Endothelial cell of umbilical vein (primary cell): ENCODE data around the gene KXD1. TPM values are rescaled to one million over a fixed set of nuclear protein-coding genes. Genes with fewer than 3 reads are reported as not detected.

Experiments used
- BruUV-seq: library from RNA; stranded (reverse); fragments of 400-500 nt; replicated peaks from 2 replicates; lab custom pipeline; 2021; lab: Mats Ljungman, UMichigan
- CTCF ChIA-PET: fragments of 300-600, 350-600 bp; sonication (Branson Sonifier 250); formaldehyde crosslinking; loops from one replicate; lab custom pipeline; 2021; ENCODE audit warnings: antibody characterized with exemption, inconsistent platforms; lab: Charles Lee
- POLR2A ChIA-PET: fragments of 300-600, 350-600 bp; sonication (Branson Sonifier 250); formaldehyde crosslinking; loops from one replicate; lab custom pipeline; 2021; ENCODE audit warnings: antibody characterized with exemption, inconsistent platforms; lab: Charles Lee
- DNase-seq: peaks from one replicate; pipeline ENCODE4 v3.0.0-alpha.2; 2011; ENCODE audit warnings: low read depth, low spot score
- FAIRE-seq: peaks from 2 replicates; lab custom pipeline; 2011; peaks lifted over from hg19 to GRCh38; lab: Jason Lieb, UNC
- H2AFZ ChIP-seq: 2 replicates; pipeline ENCODE4 v1.6.0; 2012; ENCODE audit warnings: low read depth, low read length, control low read depth, inconsistent platforms
- H3K27ac ChIP-seq: 2 replicates; pipeline ENCODE4 v1.5.1; 2011; ENCODE audit warnings: low read depth, mild to moderate bottlenecking, control low read depth, low read length, moderate library complexity; ENCODE audit not compliant: insufficient read depth
- H3K27me3 ChIP-seq, 2 experiments: 2 replicates each; pipeline versions ENCODE4 v1.6.0 to v1.6.1; 2011; ENCODE audit warnings: low read length in 2 of 2, mixed read lengths in 1 of 2; ENCODE audit not compliant: control insufficient read depth in 2 of 2, insufficient read depth in 2 of 2
- H3K36me3 ChIP-seq, 2 experiments: 2 replicates in 1 of 2; 3 replicates in 1 of 2; pipeline ENCODE4 v1.5.1; 2011; ENCODE audit warnings: low read length in 2 of 2, mild to moderate bottlenecking in 1 of 2, moderate library complexity in 1 of 2; ENCODE audit not compliant: control insufficient read depth in 2 of 2, insufficient read depth in 2 of 2; ENCODE audit errors: extremely low read depth in 1 of 2
- H3K4me1 ChIP-seq: 3 replicates; pipeline ENCODE4 v1.5.1; 2011; ENCODE audit warnings: mild to moderate bottlenecking, low read length; ENCODE audit not compliant: control insufficient read depth, insufficient read depth; ENCODE audit errors: extremely low read depth
- H3K4me2 ChIP-seq: 2 replicates; pipeline ENCODE4 v1.6.1; 2011; ENCODE audit warnings: low read length, control low read depth, mixed read lengths; ENCODE audit not compliant: insufficient read depth
- H3K4me3 ChIP-seq, 3 experiments: fragments of 200-600 bp in 1 of 3; sonication (generic), shearing (Covaris generic) in 1 of 3; replicated peaks in 1 of 3; 2 replicates each; pipeline ENCODE4 v1.5.1; 2011 to 2016; ENCODE audit warnings: control low read depth in 3 of 3, low read length in 3 of 3, mild to moderate bottlenecking in 2 of 3, inconsistent platforms in 1 of 3, low read depth in 1 of 3, moderate library complexity in 1 of 3; ENCODE audit not compliant: insufficient read depth in 1 of 3
- H3K79me2 ChIP-seq: 2 replicates; pipeline ENCODE4 v1.6.0; 2012; ENCODE audit warnings: low read length, inconsistent platforms; ENCODE audit not compliant: control insufficient read depth, insufficient read depth
- H3K9ac ChIP-seq: replicated peaks from 2 replicates; pipeline ENCODE3; 2011; ENCODE audit warnings: low read length, control low read depth; ENCODE audit not compliant: insufficient read depth; ENCODE audit errors: extremely low read depth
- H3K9me1 ChIP-seq: replicated peaks from 3 replicates; pipeline ENCODE4 v1.6.0; 2011; ENCODE audit warnings: mild to moderate bottlenecking, low read length; ENCODE audit not compliant: control insufficient read depth, insufficient read depth; ENCODE audit errors: extremely low read depth
- H3K9me3 ChIP-seq: replicated peaks from 2 replicates; pipeline ENCODE4 v1.5.1; 2012; ENCODE audit warnings: low read length, inconsistent platforms; ENCODE audit not compliant: control insufficient read depth, insufficient read depth
- H4K20me1 ChIP-seq: replicated peaks from 2 replicates; pipeline ENCODE3; 2011; ENCODE audit warnings: mild to moderate bottlenecking, low read length; ENCODE audit not compliant: control insufficient read depth, insufficient read depth; ENCODE audit errors: extremely low read depth
- dilution Hi-C: fragments of 300-500 bp; cut with MboI; formaldehyde crosslinking; loops from one replicate; pipeline ENCODE4 v1.15.0; 2019; ENCODE audit warnings: low sequenced_read_pairs; ENCODE audit not compliant: extremely low pct_ligation_motif_present
- intact Hi-C: fragments of 100-400 bp; cut with micrococcal nuclease; formaldehyde crosslinking; loops from one replicate; pipeline ENCODE4 v1.10.0; 2022
- polyA plus RNA-seq, 4 experiments: library from polyadenylated mRNA; depleted of rRNA in 3 of 4; stranded (reverse) in 3 of 4; unstranded in 1 of 4; fragments of >200 nt; gene quantifications; 2 replicates each; pipeline versions ENCODE4 v1.2.1 to v1.2.3, GENCODE V29; 2011 to 2012; ENCODE audit warnings: missing spikeins in 1 of 4
- total RNA-seq: library from RNA; stranded (reverse); gene quantifications from 2 replicates; pipeline ENCODE4 v1.2.3, GENCODE V29; 2021
- TF ChIP-seq, protein P1 (sequence below), 2 donors: IDR thresholded peaks; 1 replicate in 1 of 2; 2 replicates in 1 of 2; pipeline ENCODE4 v1.5.1; 2011; ENCODE audit warnings: low read length in 2 of 2, mild to moderate bottlenecking in 2 of 2, moderate library complexity in 2 of 2, control low read depth in 1 of 2, inconsistent platforms in 1 of 2, low read depth in 1 of 2; ENCODE audit not compliant: insufficient read depth in 1 of 2; ENCODE audit errors: extremely low read depth in 1 of 2

The KXD1 gene
- total and polyA plus RNA-seq, 2 donors (not counting 3 experiments of a cell fraction or from before 2014, with no cell fraction given) = 134 to 186 TPM

DNA sequence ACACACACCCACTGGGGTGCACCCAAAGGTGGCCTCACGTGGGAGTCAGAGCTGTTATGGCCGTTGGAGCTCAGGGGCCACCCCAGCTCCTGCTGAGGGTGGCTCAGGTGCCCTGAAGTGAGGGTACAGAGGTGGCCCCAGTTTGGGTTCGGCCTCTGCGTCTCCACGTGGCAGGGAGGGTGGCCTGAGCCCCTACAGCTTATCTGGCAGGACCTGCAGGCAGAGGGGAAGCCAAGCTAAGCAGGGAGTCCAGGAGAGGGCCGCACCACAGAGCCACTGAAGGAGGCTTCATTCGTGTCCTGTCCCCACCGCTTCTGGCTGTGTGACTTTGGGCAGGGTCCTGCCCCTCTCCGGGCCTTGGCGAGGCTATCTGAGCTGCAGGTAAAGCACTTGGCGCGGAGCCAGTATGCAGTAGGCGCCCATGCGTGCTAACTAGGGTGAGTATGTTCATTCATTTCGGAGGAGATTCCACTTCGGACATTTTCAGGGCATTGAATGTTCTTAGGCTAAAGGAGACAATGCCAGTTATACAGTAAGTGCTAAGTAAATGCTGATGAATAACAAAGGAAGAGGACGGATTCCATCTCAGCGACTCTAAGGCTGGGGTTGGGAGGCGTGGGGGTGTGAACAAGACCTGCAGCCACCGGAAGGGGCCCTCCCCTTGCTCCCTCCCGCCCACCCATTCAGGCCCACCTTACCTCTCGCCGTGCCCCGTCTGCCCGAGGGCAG, 35.9 kb downstream of the KXD1 start:
- BruUV-seq = no TSS peak
- no peaks in the 10 kb centered on the region for H3K9me1 ChIP-seq
- peaks cover 0 to 2% of the 10 kb centered on the region in 2 experiments for H3K36me3 ChIP-seq
- H3K9ac ChIP-seq = no peak overlapping the region
- TF ChIP-seq, protein P1, sequence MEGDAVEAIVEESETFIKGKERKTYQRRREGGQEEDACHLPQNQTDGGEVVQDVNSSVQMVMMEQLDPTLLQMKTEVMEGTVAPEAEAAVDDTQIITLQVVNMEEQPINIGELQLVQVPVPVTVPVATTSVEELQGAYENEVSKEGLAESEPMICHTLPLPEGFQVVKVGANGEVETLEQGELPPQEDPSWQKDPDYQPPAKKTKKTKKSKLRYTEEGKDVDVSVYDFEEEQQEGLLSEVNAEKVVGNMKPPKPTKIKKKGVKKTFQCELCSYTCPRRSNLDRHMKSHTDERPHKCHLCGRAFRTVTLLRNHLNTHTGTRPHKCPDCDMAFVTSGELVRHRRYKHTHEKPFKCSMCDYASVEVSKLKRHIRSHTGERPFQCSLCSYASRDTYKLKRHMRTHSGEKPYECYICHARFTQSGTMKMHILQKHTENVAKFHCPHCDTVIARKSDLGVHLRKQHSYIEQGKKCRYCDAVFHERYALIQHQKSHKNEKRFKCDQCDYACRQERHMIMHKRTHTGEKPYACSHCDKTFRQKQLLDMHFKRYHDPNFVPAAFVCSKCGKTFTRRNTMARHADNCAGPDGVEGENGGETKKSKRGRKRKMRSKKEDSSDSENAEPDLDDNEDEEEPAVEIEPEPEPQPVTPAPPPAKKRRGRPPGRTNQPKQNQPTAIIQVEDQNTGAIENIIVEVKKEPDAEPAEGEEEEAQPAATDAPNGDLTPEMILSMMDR (IDR thresholded peaks at IDR 0.05; ENCODE audit: extremely low read depth in 1 of 2, insufficient read depth in 1 of 2, low read depth in 1 of 2, low read length in 2 of 2) = no peak
- no peaks in the 10 kb centered on the region for H3K9me3 ChIP-seq
- dilution Hi-C loops = no loop called here
- intact Hi-C loops = loop anchor here (1.0 kb wide), 4 partner anchors 82 to 326 kb away; partner anchors contain the start of genes COPE and DDX49
- no peak overlapping the region for H3K4me3 ChIP-seq
- no peak overlapping the region for H3K27ac ChIP-seq
- H4K20me1 ChIP-seq = no peaks in the 10 kb centered on the region
- ChIA-PET POLR2A (interaction anchor here (0.9 kb wide), 1 partner anchor 73 kb away, joined by 5 read pairs; no protein-coding TSS in a partner anchor), CTCF (interaction anchor here (0.6 to 4.4 kb wide), 43 partner anchors 10 to 393 kb away, joined by 3 to 65 read pairs (median 4); partner anchors contain the start of genes COMP, DDX49, UBA52 and UPF1)
- H3K4me2 ChIP-seq = no peak overlapping the region
- no peaks in the 10 kb centered on the region for H3K27me3 ChIP-seq
- H3K4me1 ChIP-seq = peaks cover 14% of the 10 kb centered on the region
- FAIRE-seq (no peak), DNase-seq (no peak)
- H3K79me2 ChIP-seq = no peaks in the 10 kb centered on the region
- no peak overlapping the region for H2AFZ ChIP-seq
